Panc1 (cell line): ENCODE measurements around the gene ANK3. TPM values are rescaled to one million over a fixed set of nuclear protein-coding genes. Genes with fewer than 3 reads are reported as not detected.
"Not testable (repeated sequence)": the region's sequence is repeated elsewhere in the genome, so short reads cannot be mapped to it uniquely, and the experiment has no call there.

Source experiments
- ATAC-seq: fragments of 200-7000 bp; cut with Tn5 transposase; 2 replicates; pipeline ENCODE4 v1.9.1; 2020; ENCODE audit warnings: mild to moderate bottlenecking, moderate library complexity
- BruUV-seq: library from RNA; stranded (reverse); fragments of 400-500 nt; replicated peaks from 2 replicates; lab custom pipeline; 2021; lab: Mats Ljungman, UMichigan
- CTCF ChIA-PET: fragments of 300-600 bp; sonication (Branson Sonifier 250); formaldehyde crosslinking; loops from one replicate; lab custom pipeline; 2022; ENCODE audit warnings: antibody characterized with exemption; lab: Charles Lee
- POLR2A ChIA-PET: fragments of 300-600 bp; sonication (Branson Sonifier 250); formaldehyde crosslinking; loops from one replicate; lab custom pipeline; 2022; ENCODE audit warnings: antibody characterized with exemption; lab: Charles Lee
- DNase-seq: peaks from one replicate; pipeline ENCODE4 v3.0.0-alpha.2; 2010; ENCODE audit warnings: low read depth, low spot score
- H3K27ac ChIP-seq: 2 replicates; pipeline ENCODE4 v1.5.1; 2011; ENCODE audit warnings: mild to moderate bottlenecking, low read length, inconsistent platforms
- H3K27me3 ChIP-seq: fragments of 200-500 bp; sonication (Bioruptor generic); 2 replicates; pipeline ENCODE4 v1.6.0; 2014; ENCODE audit warnings: low read length, inconsistent platforms; ENCODE audit not compliant: control insufficient read depth, insufficient read depth
- H3K36me3 ChIP-seq: fragments of 200-500 bp; sonication (Bioruptor generic); 2 replicates; pipeline ENCODE4 v1.5.1; 2014; ENCODE audit warnings: inconsistent platforms, mild to moderate bottlenecking, low read length, moderate library complexity; ENCODE audit not compliant: control insufficient read depth, insufficient read depth
- H3K4me1 ChIP-seq: 2 replicates; pipeline ENCODE4 v1.5.1; 2011; ENCODE audit warnings: inconsistent platforms, mild to moderate bottlenecking, low read length, moderate library complexity; ENCODE audit not compliant: control insufficient read depth, insufficient read depth
- H3K4me3 ChIP-seq, 2 experiments: 2 replicates each; pipeline ENCODE4 v1.5.1; 2011 to 2012; ENCODE audit warnings: low read depth in 2 of 2, low read length in 2 of 2, mild to moderate bottlenecking in 2 of 2, inconsistent platforms in 1 of 2, moderate library complexity in 1 of 2
- H3K9me3 ChIP-seq: fragments of 200-500 bp; sonication (Bioruptor generic); 2 replicates; pipeline ENCODE4 v1.5.1; 2014; ENCODE audit warnings: low read depth, mild to moderate bottlenecking, inconsistent platforms, low read length, moderate library complexity; ENCODE audit not compliant: control insufficient read depth, insufficient read depth
- CTCF ChIP-seq: fragments of 450-650 bp; IDR thresholded peaks from 2 replicates; pipeline ENCODE4 v1.5.1; 2017; ENCODE audit warnings: mild to moderate bottlenecking
- POLR2AphosphoS5 ChIP-seq: IDR thresholded peaks from 2 replicates; pipeline ENCODE4 v1.6.1; 2012; ENCODE audit warnings: mild to moderate bottlenecking, low read depth, low read length, moderate library complexity
- REST ChIP-seq, 2 experiments: IDR thresholded peaks; 2 replicates each; pipeline ENCODE4 v1.6.1; 2011 to 2012; ENCODE audit warnings: low read depth in 2 of 2, control low read depth in 1 of 2, low read length in 1 of 2, mild to moderate bottlenecking in 1 of 2, moderate library complexity in 1 of 2; ENCODE audit not compliant: insufficient read depth in 1 of 2
- SIN3A ChIP-seq: IDR thresholded peaks from 2 replicates; pipeline ENCODE4 v1.6.1; 2012; ENCODE audit warnings: low read depth, mild to moderate bottlenecking, low read length, moderate library complexity, borderline replicate concordance; ENCODE audit not compliant: insufficient read depth
- TCF7L2 ChIP-seq: IDR thresholded peaks from 2 replicates; pipeline ENCODE4 v1.6.1; 2011; ENCODE audit warnings: mild to moderate bottlenecking, low read depth, low read length, inconsistent platforms
- in situ Hi-C: cut with HindIII; loops from 2 replicates; pipeline ENCODE4 v1.10.0; 2016; ENCODE audit warnings: low sequenced_read_pairs, low pct_unique_long_range_greater_than_20kb
- intact Hi-C: fragments of 100-400 bp; cut with micrococcal nuclease; formaldehyde crosslinking; loops from one replicate; pipeline ENCODE4 v1.10.0; 2022; ENCODE audit not compliant: unreplicated experiment
- total RNA-seq: library from RNA; stranded (reverse); gene quantifications from one replicate; pipeline ENCODE4 v1.2.1, GENCODE V29; 2021; ENCODE audit not compliant: unreplicated experiment

Gene ANK3
- total RNA-seq, 1 experiment from 2014 or later: 2.5 TPM

GRCh38 chr10:60292536-60292935, 97.1 kb downstream of the ANK3 start:
- H3K4me1 ChIP-seq, CTCF ChIA-PET, H3K27me3 ChIP-seq, DNase-seq, H3K36me3 ChIP-seq, in situ Hi-C loops, ATAC-seq, H3K4me3 ChIP-seq, H3K9me3 ChIP-seq, intact Hi-C loops, BruUV-seq, H3K27ac ChIP-seq: not testable (repeated sequence)
- POLR2A ChIA-PET: interaction anchor here (0.6 kb wide), 1 partner anchor 10 kb away, joined by 3 read pairs; no protein-coding TSS in a partner anchor

GRCh38 chr10:60291344-60291930, 98.2 kb downstream of the ANK3 start:
- intact Hi-C loops: no loop called here
- DNase-seq (no peak), ATAC-seq (no peak)
- POLR2A ChIA-PET: no interaction called here
- in situ Hi-C loops: no loop called here
- no peak overlapping the region for H3K4me3 ChIP-seq
- BruUV-seq: no TSS peak
- TF ChIP-seq REST (IDR thresholded peaks at IDR 0.05; ENCODE audit: insufficient read depth in 1 of 2, low read depth in 2 of 2, low read length in 1 of 2) (no peak), TCF7L2 (no peak), POLR2AphosphoS5 (no peak), CTCF (no peak), SIN3A (no peak)
- CTCF ChIA-PET: no interaction called here
- H3K27ac ChIP-seq: no peak overlapping the region
- no peaks in the 10 kb centered on the region for H3K27me3 ChIP-seq
- H3K36me3 ChIP-seq: no peaks in the 10 kb centered on the region
- H3K4me1 ChIP-seq: no peaks in the 10 kb centered on the region
- H3K9me3 ChIP-seq: no peaks in the 10 kb centered on the region

GRCh38 chr10:60290558-60290957, 99.1 kb downstream of the ANK3 start:
- no peak for TF ChIP-seq POLR2AphosphoS5
- no peak for TF ChIP-seq REST (IDR thresholded peaks at IDR 0.05; ENCODE audit: insufficient read depth in 1 of 2, low read depth in 2 of 2, low read length in 1 of 2)
- no peak for TF ChIP-seq CTCF
- TF ChIP-seq SIN3A: no peak
- no peak for TF ChIP-seq TCF7L2
- in situ Hi-C loops: no loop called here

More at GRCh38 chr10:60290558-60290957, 99.1 kb downstream of the ANK3 start:
- intact Hi-C loops: no loop called here
- POLR2A ChIA-PET: no interaction called here
- DNase-seq (no peak), ATAC-seq (no peak)
- Histone ChIP-seq H3K27me3 (no peaks in the 10 kb centered on the region), H3K9me3 (no peaks in the 10 kb centered on the region), H3K36me3 (no peaks in the 10 kb centered on the region), H3K4me1 (no peaks in the 10 kb centered on the region), H3K27ac (no peak overlapping the region), H3K4me3 (no peak overlapping the region)
- no TSS peak for BruUV-seq
- CTCF ChIA-PET: no interaction called here
